Measurements from ENCODE around the gene ADGRG6.

Gene ADGRG6

GRCh38 chr6:142413111-142413510 is 111.3 kb downstream of the ADGRG6 start:
- Histone ChIP-seq H3K36me3 (ENCODE audit: control insufficient read depth, insufficient read depth, low read length) (no peaks in the 10 kb centered on the region), H3K4me3 (replicated peaks; ENCODE audit: low read depth, low read length) (no peak overlapping the region), H3K27me3 (replicated peaks; ENCODE audit: control insufficient read depth, insufficient read depth, low read length) (no peaks in the 10 kb centered on the region)
- no peak for TF ChIP-seq CTCF (IDR thresholded peaks at IDR 0.05; ENCODE audit: insufficient read depth, low read length, poor library complexity, severe bottlenecking)
- DNase-seq (ENCODE audit: extremely low read depth, insufficient read length), result no peak

GRCh38 chr6:142414462-142415250 is 112.8 kb downstream of the ADGRG6 start:
- Histone ChIP-seq H3K36me3 (ENCODE audit: control insufficient read depth, insufficient read depth, low read length) (no peaks in the 10 kb centered on the region), H3K4me3 (replicated peaks; ENCODE audit: low read depth, low read length) (no peak overlapping the region), H3K27me3 (replicated peaks; ENCODE audit: control insufficient read depth, insufficient read depth, low read length) (no peaks in the 10 kb centered on the region)
- no peak for TF ChIP-seq CTCF (IDR thresholded peaks at IDR 0.05; ENCODE audit: insufficient read depth, low read length, poor library complexity, severe bottlenecking)
- no peak for DNase-seq (ENCODE audit: extremely low read depth, insufficient read length)

GRCh38 chr6:142416179-142416578 is 114.4 kb downstream of the ADGRG6 start:
- DNase-seq (ENCODE audit: extremely low read depth, insufficient read length), result no peak
- TF ChIP-seq CTCF (IDR thresholded peaks at IDR 0.05; ENCODE audit: insufficient read depth, low read length, poor library complexity, severe bottlenecking), result no peak
- H3K36me3 ChIP-seq (ENCODE audit: control insufficient read depth, insufficient read depth, low read length), result no peaks in the 10 kb centered on the region

GRCh38 chr6:142416686-142417085 is 114.9 kb downstream of the ADGRG6 start:
- TF ChIP-seq CTCF (IDR thresholded peaks at IDR 0.05; ENCODE audit: insufficient read depth, low read length, poor library complexity, severe bottlenecking), result no peak
- Histone ChIP-seq H3K4me3 (replicated peaks; ENCODE audit: low read depth, low read length) (no peak overlapping the region), H3K27me3 (replicated peaks; ENCODE audit: control insufficient read depth, insufficient read depth, low read length) (no peaks in the 10 kb centered on the region), H3K36me3 (ENCODE audit: control insufficient read depth, insufficient read depth, low read length) (no peaks in the 10 kb centered on the region)
- no peak for DNase-seq (ENCODE audit: extremely low read depth, insufficient read length)

More at GRCh38 chr6:142416179-142416578, 114.4 kb downstream of the ADGRG6 start:
- Histone ChIP-seq H3K4me3 (replicated peaks; ENCODE audit: low read depth, low read length) (no peak overlapping the region), H3K27me3 (replicated peaks; ENCODE audit: control insufficient read depth, insufficient read depth, low read length) (no peaks in the 10 kb centered on the region)

- no peak for DNase-seq (ENCODE audit: extremely low read depth, insufficient read length)
- H3K4me3 ChIP-seq (replicated peaks; ENCODE audit: low read depth, low read length), result no peak overlapping the region
- H3K36me3 ChIP-seq (ENCODE audit: control insufficient read depth, insufficient read depth, low read length), result no peaks in the 10 kb centered on the region
- no peak for TF ChIP-seq CTCF (IDR thresholded peaks at IDR 0.05; ENCODE audit: insufficient read depth, low read length, poor library complexity, severe bottlenecking)
- no peaks in the 10 kb centered on the region for H3K27me3 ChIP-seq (replicated peaks; ENCODE audit: control insufficient read depth, insufficient read depth, low read length)
Measured at GRCh38 chr6:142417331-142417750, 115.5 kb downstream of the ADGRG6 start.

Data from GM06990 (cell line).